ENCODE measurements around the gene OSCP1.

OSCP1 gene

DNA sequence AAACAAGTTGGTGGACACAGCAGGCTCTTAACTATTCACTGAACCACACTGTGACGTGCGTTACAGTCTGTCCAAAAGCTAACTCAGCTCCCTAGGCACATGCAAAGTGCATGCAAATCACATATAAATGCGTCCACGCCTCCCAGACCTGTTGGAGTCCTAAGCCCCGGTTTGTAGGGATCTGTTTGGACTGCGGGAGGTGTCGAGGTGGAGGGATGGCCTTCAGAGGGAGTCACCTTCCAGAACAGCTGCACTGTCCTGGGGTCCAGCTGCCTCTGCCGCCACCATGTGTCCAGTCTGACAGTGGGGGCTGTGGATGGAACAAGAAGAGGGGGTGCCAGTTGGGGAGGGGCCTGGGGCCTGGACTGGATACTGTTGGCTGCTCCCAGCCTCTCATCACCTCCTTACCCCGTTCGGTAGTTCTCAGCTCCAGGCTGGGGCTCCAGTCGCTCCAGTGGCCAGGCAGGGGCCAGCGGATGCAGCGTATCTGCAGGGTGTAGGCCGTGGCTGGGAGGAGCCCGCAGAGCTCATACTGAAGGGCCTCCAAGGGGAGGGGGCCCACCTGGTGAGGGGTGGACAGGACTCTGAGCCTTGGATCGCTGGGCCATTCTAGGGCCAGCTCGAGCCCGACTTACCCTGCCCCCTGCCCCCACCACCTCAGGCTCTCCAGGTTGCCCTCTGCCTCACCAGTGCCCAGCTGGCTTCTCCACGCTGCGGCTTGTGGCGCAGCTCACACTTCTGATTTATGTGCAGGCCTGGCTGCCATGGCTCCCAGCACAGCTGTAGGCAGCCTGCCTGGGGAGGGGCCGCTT lies 21.8 kb upstream of the OSCP1 start:
- DNase-seq = no peak

DNA sequence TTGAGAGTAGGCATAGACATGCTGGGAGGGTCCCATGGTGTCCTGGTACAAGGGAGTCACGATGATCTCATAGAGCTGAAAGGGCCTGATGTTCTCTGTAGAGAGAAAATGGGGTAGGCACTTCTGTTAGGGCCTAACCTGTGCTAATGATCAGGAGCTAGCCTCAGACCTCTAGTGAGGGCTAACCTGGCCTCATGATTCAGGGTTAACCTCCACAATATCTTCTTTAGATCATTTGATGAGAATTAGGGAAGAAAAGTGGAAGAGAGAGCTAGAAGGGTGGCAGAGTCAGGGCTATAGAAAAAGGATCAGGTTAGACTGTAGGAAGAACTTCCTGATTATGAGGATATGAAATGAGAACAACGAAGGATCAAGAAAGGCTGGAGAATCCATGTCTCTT lies 18.9 kb upstream of the OSCP1 start:
- no peak for DNase-seq

DNA sequence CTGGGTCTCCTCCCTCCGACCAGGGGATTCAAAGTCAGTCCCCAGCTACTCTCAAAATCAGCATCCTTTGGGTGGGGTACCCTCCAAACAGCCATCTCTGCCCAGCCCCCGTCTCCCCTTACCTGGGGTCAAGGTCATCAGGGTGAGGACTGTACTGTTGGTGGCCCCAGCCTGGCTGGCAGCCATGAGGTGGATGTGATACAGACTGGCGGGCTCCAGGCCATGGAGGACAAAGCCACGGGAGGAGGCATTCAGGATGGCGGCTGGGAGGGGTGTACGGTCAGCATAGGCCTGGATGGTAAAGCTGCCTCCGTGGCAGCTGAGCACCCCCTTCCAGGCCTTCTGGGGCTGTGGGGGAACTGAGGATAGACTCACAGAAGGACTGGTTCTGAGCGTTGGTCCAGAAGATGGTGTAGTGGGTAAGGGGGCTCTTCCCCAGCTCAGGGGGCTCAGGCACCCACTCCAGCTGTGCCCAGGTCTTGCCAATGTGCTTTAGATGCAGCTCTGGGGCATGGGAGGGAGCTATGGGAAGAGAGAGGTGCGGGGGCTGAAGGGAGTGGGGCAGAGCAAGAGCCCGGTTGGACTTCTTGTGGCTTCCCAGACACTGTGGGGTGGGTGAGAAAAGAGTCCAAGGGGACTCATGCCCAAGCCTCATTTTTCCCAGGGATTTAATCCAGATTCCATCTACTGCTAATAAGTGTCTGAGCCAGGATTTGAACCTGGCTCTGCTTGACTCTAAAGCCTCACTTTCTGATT lies 17.6 kb upstream of the OSCP1 start:
- no peak for DNase-seq

DNA sequence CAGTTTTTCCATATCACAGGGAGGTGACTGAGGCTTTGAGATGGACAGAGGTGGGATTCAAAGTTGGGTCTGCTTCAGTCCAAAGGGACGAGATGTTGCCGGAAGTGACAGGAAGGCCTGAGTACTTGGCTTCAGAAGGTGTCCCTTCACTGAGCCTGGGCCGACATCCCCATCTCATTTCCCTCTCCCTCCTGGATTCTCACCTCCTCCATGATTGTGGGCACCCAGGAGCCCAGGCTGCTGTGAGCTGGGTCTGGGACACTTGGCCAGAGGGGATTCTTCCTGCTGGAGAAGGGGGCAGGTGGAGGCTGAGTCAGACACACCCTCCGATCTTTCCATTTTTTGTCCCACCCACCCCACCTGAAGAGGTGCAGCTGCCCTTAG lies 16.8 kb upstream of the OSCP1 start:
- DNase-seq = no peak

DNA sequence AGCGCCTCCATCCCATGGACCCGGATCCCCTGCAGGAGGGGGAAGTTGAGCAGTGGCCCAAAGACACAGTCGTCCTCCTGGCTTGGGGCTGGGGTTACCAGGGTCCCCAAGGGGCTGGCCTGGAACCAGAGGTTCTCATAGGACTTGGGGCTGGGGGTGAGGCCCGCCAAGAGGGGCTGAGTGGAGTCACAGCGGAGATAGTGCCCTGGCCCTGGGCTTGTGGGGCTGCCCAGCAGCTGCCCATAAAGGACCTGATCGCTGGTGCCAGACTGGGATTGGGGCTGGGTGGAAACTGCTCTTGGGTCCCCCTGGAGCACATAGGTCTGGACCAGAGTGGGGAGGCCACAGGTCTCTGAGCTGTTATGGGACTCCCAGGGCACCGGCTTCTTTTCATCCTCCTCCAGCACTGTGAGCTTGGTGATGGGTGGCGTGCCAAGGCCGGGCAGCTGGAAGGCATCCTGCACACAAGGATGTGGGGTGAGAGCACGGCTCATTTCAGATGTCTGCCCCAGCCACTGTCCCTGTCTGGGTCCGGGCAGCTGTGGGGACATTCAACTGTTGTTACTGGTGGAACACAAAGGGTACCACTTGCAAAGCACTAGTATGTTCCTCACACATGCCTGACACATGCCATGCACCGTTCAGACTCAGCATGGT lies 16.2 kb upstream of the OSCP1 start:
- no peak for DNase-seq

DNA sequence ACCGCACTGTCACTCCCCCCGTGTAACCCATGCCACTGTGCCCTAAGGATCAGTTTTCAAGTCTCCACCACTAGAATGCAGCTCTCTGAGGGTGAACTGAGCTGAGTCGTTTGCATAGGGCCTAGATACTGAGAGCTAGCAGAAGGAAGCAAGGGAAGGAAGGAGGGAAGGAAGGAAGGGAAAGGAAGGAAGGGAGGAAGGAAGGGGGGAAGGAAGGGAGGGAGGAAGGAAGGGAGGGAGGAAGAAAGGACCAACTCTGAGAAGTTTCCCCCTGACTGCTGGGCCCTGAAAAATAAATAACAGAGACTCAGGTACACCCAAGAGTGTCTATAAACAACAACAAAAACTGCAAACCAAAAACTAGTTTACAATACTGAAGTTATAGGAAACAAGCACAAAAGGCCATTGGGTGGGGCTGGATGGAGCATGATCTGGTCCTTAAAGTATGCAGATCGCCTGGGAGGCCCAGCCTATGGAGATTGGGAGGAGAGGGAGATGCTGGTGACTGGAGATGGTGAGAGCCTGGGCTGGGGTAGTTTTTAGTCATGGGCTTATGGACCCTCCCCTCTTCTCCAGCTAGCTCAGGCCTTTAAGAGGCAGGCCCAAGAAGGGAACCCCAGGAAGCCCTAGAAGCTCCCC lies 15.6 kb upstream of the OSCP1 start:
- DNase-seq = no peak

DNA sequence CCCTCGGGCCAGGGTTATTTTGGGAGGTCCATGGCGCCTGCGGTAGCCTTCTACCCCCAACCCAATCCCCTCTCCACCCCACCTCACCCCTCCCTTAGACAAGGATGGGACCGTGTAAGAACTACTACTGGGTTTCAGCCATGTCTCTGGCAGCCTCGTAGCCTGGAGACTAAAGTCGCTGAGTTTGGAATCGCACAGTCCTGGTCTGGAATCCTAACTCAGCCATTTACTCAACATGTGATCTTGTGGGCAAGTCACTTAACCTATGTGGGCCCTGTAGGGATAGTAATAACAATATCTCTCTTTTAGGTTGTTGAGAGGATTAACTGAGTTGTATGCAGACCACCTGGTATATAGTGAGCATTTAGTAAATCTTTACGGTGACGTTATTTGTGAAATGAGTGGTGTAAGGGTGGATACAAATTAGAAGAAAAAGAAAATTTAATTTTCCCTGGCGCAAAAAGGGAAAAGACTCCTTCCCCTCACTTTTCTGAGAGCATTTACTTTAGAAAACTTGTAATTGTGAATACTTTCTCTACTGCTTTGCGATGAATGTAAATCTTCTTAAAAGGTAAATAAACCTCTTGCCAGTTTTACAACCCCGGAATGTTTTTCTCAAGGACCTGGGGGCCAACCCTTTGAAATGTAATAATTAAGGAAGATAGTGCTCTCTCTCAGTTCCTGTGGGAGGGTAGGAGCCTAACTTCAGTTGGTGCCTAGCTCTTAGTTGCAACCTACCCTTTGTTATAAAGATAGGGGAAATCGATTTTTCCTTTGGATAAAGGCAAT lies 14.5 kb upstream of the OSCP1 start:
- no peak for DNase-seq

DNA sequence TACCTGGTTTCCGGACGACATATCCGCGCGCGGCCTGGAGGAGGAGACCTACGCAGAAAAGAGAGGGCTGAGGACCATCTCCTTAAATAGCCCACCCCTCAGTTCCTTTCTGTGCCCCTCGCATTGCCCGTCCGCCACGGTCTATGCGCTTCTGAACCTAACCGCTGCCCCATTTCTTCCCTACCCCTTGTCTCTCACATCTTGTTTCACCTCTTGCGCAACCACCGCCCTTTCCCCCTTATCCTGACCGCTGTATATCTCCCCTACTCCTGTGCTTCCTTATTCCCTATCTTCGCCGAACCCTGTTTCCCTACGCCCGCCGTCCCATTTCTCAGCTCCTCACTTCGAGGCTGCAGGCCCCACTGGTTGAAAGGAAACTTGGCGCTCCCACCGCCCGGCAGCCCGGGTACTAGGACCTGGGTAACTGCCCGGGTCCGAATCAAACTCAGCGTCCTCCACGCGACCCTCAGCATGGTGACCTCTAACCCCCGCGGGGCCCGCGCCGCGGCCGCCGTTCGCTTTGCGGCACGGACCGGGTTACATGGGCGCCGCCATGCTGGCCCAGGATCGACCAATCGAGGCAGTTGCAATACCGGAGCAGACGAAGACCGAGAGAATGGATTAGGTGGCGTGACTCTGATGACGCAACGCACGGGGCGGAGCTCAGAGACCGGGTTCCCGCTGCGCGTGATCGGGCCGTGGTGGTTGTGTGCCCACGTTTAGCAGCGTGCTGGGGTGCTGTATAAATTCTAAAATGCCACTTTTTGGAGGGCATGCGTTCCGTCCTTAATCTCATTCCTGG lies 13.8 kb upstream of the OSCP1 start, which contains the start of gene MRPS15:
TSS of gene MRPS15 (minus strand) at position 582 of the 802 bp plus-strand sequence. CDS start at position 473, 109 bp downstream.
- peak; percentile 90 for DNase-seq

DNA sequence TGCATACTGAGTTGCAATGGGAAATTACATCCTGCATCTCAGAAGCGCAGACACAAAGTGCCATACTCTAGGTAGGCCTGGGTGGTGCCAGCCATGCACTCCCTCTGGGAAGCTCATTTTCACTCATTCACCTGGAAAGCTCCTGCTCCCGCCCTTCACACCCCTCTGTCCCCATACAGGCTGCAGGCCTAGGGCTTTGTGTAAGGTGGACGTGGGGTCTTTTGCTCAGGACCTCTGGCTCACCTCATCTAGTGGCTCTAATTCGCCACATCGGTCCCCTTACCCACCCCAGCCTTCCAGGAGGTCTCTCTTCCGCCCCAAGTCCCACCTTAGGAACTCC lies 13.2 kb upstream of the OSCP1 start:
- DNase-seq = no peak

DNA sequence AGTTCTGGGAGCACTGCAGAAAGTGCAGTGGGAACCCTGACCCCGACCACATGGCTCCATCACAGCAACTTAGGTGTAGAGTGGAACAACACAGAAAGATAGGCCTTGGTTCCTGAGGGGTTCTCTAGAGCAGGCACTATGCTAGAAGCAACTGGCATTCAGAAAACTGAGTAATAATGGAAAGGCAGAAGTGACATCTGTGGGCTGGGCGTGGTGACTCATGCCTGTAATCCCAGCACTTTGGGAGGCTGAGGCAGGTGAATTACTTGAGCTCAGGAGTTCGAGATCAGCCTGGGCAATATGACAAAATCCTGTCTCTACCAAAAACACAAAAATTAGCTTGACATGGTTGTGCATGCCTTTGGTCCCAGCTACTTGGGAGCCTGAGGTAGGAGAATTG lies 8.7 kb upstream of the OSCP1 start:
- no peak for DNase-seq

DNA sequence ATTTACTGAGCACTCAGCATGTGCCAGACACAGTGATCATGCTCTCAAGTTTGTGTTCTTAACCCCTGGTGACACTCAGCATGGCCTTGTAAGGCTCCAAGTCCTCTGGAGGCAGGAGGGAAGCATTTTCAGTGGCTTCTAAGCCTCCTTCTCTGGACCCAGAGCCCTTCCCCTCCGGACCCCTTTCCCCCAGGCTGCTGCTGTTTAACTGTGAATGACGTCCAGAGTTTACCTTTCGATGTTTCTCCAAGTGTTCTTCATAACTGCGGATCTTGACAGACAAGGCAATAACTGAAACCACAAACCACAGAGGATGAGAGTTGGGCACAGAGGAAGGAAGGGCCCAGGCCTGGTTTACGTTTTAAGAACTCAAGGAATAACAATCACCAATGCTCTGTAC lies 7.4 kb upstream of the OSCP1 start:
- DNase-seq = no peak

DNA sequence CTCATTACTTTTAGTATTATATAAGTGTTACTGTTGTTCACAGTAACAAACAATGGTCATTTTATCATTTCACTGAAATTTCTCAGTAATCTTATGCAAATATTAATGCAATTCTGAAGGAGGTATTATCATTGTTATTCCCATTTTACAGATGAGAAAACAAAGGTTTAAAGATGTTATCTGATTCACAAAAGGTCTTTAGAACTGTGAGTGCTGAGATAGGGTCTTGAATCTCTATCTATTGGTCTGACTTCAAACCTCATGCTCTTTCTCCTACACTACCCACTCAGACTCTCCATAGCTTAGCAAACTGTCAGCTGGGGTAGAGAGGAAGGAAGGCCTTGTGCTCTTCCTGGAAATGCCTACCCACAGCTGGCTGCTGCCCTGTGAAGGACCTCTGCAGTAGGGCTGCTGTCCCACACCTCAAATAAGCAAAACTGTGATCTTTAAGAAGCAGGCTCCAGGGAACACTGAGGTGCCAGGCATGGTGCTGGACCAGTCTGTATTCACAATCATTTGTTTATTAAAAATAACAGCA lies 6.2 kb upstream of the OSCP1 start:
- DNase-seq = no peak

DNA sequence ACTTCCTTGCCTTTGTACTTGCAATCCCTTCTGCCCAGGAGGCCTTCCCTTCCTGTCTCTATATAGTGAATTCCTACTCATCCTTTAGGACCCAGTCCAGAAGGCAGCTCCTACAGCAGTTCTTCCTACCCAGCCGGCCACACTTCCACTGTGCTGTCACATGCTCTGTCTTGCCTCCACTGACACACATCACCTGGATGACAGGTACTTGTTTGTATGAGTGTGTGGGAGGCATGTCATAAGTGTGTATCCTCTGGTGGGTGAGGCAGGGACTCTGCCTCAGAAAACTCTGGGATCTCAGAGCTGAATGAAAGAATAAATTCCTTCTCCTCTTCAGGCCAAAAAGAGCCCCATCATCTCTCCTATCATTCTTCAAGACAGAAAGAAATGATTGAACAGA lies 5.1 kb upstream of the OSCP1 start:
- DNase-seq = no peak

DNA sequence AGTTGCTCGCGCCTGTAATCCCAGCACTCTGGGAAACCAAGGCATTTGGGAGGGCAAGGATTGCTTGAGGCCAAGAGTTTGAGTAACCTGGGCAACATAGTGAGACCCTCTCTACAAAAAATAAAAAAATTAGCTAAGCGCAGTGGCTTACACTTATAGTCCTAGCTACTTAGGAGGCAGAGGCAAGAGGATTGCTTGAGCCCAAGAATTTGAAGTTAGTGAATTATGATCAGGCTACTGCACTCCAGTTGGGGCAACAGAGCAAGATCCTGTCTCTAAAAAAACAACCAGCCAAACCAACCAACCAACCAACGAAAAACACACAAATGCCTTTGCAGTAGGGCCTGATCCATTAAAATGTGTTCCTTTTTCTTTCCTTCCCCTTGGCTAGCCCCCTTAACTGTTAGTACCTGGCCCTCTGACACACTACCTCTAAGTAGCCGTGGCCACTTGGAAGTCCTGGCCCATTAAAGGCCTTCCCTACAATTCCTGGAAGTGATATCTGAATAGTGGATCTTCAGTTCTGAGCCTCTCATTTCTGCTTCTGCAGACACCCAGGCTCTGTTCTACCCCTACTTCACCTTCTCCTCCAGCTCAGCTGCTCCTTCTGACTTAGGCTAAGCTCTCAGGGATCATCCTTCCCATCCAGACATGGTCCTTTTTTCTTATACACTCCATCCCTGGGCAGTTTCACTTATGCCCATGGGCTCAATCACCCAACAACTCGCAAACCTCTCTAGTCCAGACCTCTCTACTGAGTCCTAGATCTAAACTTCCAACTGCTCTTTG lies 3.5 kb upstream of the OSCP1 start:
- no peak for DNase-seq

DNA sequence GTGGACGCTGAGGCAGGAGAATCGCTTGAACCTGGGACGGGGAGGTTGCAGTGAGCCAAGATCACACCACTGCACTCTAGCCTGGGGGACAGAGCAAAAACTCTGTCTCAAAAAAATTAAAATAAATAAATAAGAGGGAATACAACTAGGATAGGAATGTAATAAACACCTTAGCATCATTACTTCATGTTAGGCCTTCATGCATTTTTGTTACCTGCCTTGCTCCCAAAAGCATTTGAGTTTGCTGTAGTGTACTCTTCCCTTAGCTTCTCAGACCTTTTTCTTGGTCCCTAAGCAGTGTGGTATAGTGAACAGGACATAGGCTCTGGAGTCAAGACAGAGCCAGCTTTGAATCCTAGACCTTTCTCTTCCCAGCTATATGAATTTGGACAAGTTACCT lies 2.8 kb upstream of the OSCP1 start:
- DNase-seq = no peak

DNA sequence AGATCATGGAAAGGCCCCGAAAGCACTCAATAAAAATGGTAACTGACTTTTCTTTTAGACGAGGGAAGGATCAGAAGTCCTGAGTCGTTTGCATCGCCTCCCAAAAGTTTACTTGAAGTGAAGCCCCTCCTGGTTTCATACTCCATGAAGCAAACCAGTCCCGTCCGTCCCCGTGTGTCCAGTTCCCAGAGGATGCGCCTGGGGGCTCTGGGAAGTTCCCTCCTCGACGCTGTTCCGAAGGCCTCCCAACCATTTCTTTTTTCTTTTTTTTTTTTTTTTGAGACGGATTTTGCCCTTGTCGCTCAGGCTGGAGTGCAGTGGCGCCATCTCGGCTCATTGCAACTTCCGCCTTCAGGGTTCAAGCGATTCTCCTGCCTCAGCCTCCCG lies 661 bp upstream of the OSCP1 start:
- DNase-seq = no peak

DNA sequence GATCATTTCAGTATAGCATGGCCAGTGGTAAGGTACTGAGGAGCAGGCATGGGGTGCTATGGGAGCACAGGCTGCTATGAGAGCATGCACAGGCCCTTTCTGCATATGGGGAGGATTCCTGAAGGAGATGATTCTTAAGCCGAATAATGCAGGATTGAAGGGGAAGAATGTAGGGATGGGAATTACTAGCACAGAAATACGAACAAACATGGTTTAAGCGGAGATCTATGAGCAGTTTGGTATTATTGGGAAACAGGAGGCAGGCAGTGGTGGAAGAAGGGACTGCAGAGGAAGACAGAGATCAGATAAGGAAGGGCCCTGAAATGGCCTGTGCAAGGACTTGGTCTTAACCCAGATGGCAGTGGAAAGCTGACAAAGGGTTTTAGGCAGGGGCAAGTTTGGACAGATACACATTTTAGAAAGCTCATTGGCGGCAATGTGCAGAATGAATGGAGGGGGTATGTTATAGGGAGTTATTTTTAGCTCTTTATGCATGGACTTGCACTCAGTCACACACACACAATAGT lies 1.7 kb downstream of the OSCP1 start:
- no peak for DNase-seq

DNA sequence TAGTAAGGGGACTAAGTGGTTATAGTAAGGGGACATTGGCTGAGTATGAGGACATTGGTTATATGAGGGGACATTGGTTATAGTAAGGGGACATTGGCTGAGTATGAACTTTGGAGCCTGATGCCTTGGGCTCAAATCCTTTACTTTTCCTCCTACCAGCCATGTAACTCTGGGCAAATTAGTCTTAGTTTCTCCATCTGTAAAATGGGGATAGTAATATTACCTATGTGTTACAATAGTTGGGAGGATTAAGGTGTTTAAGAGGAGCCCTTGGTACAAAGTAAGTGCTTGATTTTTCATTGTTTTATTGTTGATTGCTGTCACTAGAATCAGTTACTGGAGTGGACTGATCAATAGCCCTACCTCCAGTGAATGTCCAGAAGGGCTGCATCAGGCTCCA lies 2.8 kb downstream of the OSCP1 start:
- no peak for DNase-seq

DNA sequence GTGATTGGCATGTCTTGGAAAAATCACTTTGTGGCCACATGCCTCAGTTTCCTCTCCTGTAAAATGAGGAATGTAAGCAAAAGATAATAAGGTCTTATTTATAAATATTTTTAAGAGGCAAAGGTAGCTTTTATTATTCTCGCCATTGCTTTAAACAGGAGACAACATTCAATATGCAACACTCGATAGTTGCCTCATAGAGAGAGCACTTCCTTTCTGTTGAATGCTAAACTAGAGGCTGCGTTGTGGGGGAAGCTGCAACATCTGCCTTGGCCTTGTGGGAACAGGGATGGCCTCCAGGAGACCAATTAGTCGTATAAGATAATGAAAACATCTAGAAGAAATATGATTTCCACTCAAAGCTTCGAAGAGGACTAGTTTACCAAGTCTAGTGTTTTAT lies 3.5 kb downstream of the OSCP1 start:
- DNase-seq = no peak

DNA sequence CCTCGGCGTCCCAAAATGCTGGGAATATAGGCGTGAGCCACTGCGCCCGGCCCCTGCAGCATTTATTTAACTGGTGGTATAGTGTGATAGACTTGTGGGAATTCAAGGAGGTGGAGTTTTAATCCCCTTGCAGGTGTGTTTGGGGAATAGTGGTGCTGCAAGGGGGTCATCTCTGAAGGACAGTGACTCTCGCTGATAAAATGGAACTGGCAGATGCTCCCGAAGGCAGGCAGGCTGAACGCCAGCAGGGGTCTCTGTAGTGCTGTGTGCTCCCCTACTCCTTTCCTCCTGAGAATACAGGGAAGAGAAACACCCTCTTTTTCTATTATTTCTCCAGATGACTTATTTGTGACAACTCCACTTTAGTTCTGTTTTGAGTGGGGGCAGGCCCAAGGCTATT lies 4.0 kb downstream of the OSCP1 start:
- DNase-seq = no peak

DNA sequence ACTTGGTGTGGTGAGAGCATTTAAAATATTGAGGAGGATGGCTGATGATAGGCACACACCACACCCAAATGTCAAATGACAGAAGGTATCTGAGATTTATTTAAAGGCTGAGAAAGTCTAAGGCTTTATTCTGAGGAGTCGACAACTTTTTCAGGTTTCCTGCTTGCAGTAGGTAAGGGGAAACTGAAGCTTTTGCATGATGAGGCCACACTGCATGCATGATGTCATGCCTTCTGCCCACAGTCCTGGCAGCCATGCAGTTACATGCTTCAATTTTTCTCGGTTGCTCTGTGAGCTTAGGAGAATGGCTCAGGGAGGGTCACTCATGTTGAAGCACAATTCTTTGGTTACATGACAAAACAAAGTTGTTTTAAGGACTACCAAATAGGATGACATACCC lies 7.0 kb downstream of the OSCP1 start:
- DNase-seq = no peak
